SK-N-SH (cell line): ENCODE measurements around the gene CATSPER4. TPM values are rescaled to one million over a fixed set of nuclear protein-coding genes. Genes with fewer than 3 reads are reported as not detected.

Experiments used
- CTCF ChIA-PET: fragments of 300-600, 350-600 bp; formaldehyde crosslinking; extraction: SDS; loops from one replicate; lab custom pipeline; 2021; lab: Yijun Ruan, JAX
- POLR2A ChIA-PET: fragments of 350-600 bp; sonication (Branson Sonifier 250); formaldehyde crosslinking; extraction: SDS; loops from one replicate; lab custom pipeline; 2020; ENCODE audit warnings: antibody characterized with exemption, inconsistent platforms; lab: Yijun Ruan, JAX
- DNase-seq: peaks from one replicate; pipeline ENCODE4 v3.0.0; 2012
- H2AFZ ChIP-seq: fragments of 200-600 bp; sonication (generic); 2 replicates; pipeline ENCODE4 v1.8.1; 2016; ENCODE audit warnings: antibody characterized with exemption, mild to moderate bottlenecking, low read depth
- H3F3A ChIP-seq: fragments of 200-600 bp; sonication (generic); replicated peaks from 2 replicates; pipeline ENCODE3; 2016; ENCODE audit warnings: antibody characterized with exemption, mild to moderate bottlenecking; ENCODE audit not compliant: insufficient read depth
- H3K27ac ChIP-seq, 2 experiments: fragments of 200-500 bp in 1 of 2; fragments of 200-600 bp in 1 of 2; sonication (Bioruptor generic) in 1 of 2; sonication (generic), shearing (Covaris generic) in 1 of 2; 2 replicates each; pipeline versions ENCODE4 v1.5.1 to v1.6.1; 2014 to 2016; ENCODE audit warnings: low read depth in 2 of 2, inconsistent platforms in 1 of 2, low read length in 1 of 2, mild to moderate bottlenecking in 1 of 2, mixed read lengths in 1 of 2
- H3K27me3 ChIP-seq: fragments of 200-600 bp; sonication (generic), shearing (Covaris generic); 2 replicates; pipeline ENCODE4 v1.6.1; 2016; ENCODE audit warnings: mixed run types; ENCODE audit not compliant: insufficient read depth
- H3K36me3 ChIP-seq, 2 experiments: fragments of 200-500 bp in 1 of 2; fragments of 200-600 bp in 1 of 2; sonication (Bioruptor generic) in 1 of 2; sonication (generic) in 1 of 2; replicated peaks in 1 of 2; 2 replicates each; pipeline versions ENCODE3 to v1.5.1; 2014 to 2016; ENCODE audit warnings: low read length in 1 of 2, mild to moderate bottlenecking in 1 of 2; ENCODE audit not compliant: insufficient read depth in 2 of 2, control insufficient read depth in 1 of 2
- H3K4me1 ChIP-seq, 2 experiments: fragments of 200-500 bp in 1 of 2; fragments of 200-600 bp in 1 of 2; sonication (Bioruptor generic) in 1 of 2; sonication (generic), shearing (Covaris generic) in 1 of 2; 2 replicates each; pipeline versions ENCODE4 v1.5.1 to v1.6.1; 2014 to 2016; ENCODE audit warnings: low read depth in 1 of 2, low read length in 1 of 2, mixed run types in 1 of 2; ENCODE audit not compliant: insufficient read depth in 2 of 2, control insufficient read depth in 1 of 2
- H3K4me2 ChIP-seq: fragments of 200-600 bp; sonication (generic), shearing (Covaris generic); 2 replicates; pipeline ENCODE4 v1.6.1; 2017; ENCODE audit warnings: mixed run types
- H3K4me3 ChIP-seq, 2 experiments: fragments of 200-500 bp in 1 of 2; fragments of 200-600 bp in 1 of 2; sonication (Bioruptor generic) in 1 of 2; sonication (generic), shearing (Covaris generic) in 1 of 2; 2 replicates each; pipeline versions ENCODE4 v1.5.1 to v1.8.1; 2014 to 2016; ENCODE audit warnings: low read depth in 2 of 2, inconsistent platforms in 1 of 2, low read length in 1 of 2, mild to moderate bottlenecking in 1 of 2, mixed read lengths in 1 of 2, moderate library complexity in 1 of 2
- H3K79me2 ChIP-seq: fragments of 200-600 bp; sonication (generic); 2 replicates; pipeline ENCODE4 v1.8.1; 2017; ENCODE audit warnings: mild to moderate bottlenecking; ENCODE audit not compliant: insufficient read depth
- H3K9ac ChIP-seq: fragments of 200-600 bp; sonication (generic); 2 replicates; pipeline ENCODE4 v1.6.1; 2017; ENCODE audit warnings: mixed run types
- H3K9me2 ChIP-seq: fragments of 200-600 bp; sonication (generic); 2 replicates; pipeline ENCODE4 v1.6.1; 2017; ENCODE audit warnings: mixed run types
- H3K9me3 ChIP-seq: fragments of 200-600 bp; sonication (generic); 2 replicates; pipeline ENCODE4 v1.6.1; 2017; ENCODE audit warnings: mixed run types, mild to moderate bottlenecking, moderate library complexity
- H4K20me1 ChIP-seq: fragments of 200-600 bp; sonication (generic); 2 replicates; pipeline ENCODE4 v1.6.1; 2017; ENCODE audit warnings: mild to moderate bottlenecking, mixed run types; ENCODE audit not compliant: insufficient read depth
- CHD2 ChIP-seq: fragments of 150-350 bp; IDR thresholded peaks from 2 replicates; pipeline ENCODE4 v1.6.1; 2018; ENCODE audit warnings: low read length; ENCODE audit not compliant: partially characterized antibody
- CTCF ChIP-seq: fragments of 200-600 bp; sonication (generic); IDR thresholded peaks from 2 replicates; pipeline ENCODE4 v1.6.1; 2017; ENCODE audit warnings: antibody characterized with exemption, mild to moderate bottlenecking, moderate library complexity
- ELF1 ChIP-seq: IDR thresholded peaks from 2 replicates; pipeline ENCODE4 v1.4.0; 2012
- EP300 ChIP-seq, 2 experiments: IDR thresholded peaks; 2 replicates each; pipeline versions ENCODE4 v1.4.0 to v1.6.1; 2012; ENCODE audit warnings: borderline replicate concordance in 1 of 2, low read depth in 1 of 2, low read length in 1 of 2
- EZH2phosphoT487 ChIP-seq: fragments of 200-600 bp; sonication (generic); IDR thresholded peaks from 2 replicates; pipeline ENCODE4 v1.6.1; 2017; ENCODE audit warnings: low read depth, mixed run types, mild to moderate bottlenecking, antibody characterized with exemption, moderate library complexity, borderline replicate concordance
- FOSL2 ChIP-seq: IDR thresholded peaks from 2 replicates; pipeline ENCODE4 v1.4.0; 2012; ENCODE audit warnings: low read depth, mild to moderate bottlenecking, moderate library complexity, borderline replicate concordance
- FOXJ3 ChIP-seq: sonication (generic); formaldehyde crosslinking; IDR thresholded peaks from 2 replicates; pipeline ENCODE4 v1.5.1; 2020; ENCODE audit warnings: mild to moderate bottlenecking, missing genetic modification reagents
- FOXM1 ChIP-seq: IDR thresholded peaks from 2 replicates; pipeline ENCODE4 v1.4.0; 2012; ENCODE audit warnings: low read depth, mild to moderate bottlenecking
- GABPA ChIP-seq: IDR thresholded peaks from 2 replicates; pipeline ENCODE4 v1.4.0; 2012; ENCODE audit warnings: low read depth, mild to moderate bottlenecking
- GATA2 ChIP-seq: sonication (generic); formaldehyde crosslinking; IDR thresholded peaks from 2 replicates; pipeline ENCODE4 v1.5.0; 2020; ENCODE audit warnings: mild to moderate bottlenecking, missing genetic modification reagents
- IRF3 ChIP-seq: fragments of 150-350 bp; IDR thresholded peaks from 2 replicates; pipeline ENCODE4 v1.6.1; 2016; ENCODE audit warnings: mild to moderate bottlenecking, low read depth, low read length
- JUND ChIP-seq: IDR thresholded peaks from 2 replicates; pipeline ENCODE4 v1.4.0; 2012
- MAX ChIP-seq: IDR thresholded peaks from 2 replicates; pipeline ENCODE4 v1.4.0; 2012; ENCODE audit warnings: low read depth
- MEF2A ChIP-seq: IDR thresholded peaks from 2 replicates; pipeline ENCODE4 v1.4.0; 2012; ENCODE audit warnings: low read depth, borderline replicate concordance
- MXI1 ChIP-seq: IDR thresholded peaks from 2 replicates; pipeline ENCODE4 v1.6.1; 2012; ENCODE audit warnings: mild to moderate bottlenecking, low read depth, low read length, improper control_type of control experiment
- NFIC ChIP-seq: IDR thresholded peaks from 2 replicates; pipeline ENCODE4 v1.4.0; 2012; ENCODE audit warnings: borderline replicate concordance
- NRF1 ChIP-seq: IDR thresholded peaks from 2 replicates; pipeline ENCODE4 v1.6.1; 2012; ENCODE audit warnings: low read depth, mild to moderate bottlenecking, low read length
- PBX3 ChIP-seq: IDR thresholded peaks from 2 replicates; pipeline ENCODE4; 2012
- POLR2AphosphoS5 ChIP-seq: IDR thresholded peaks from 2 replicates; pipeline ENCODE4 v1.6.1; 2012; ENCODE audit warnings: low read depth, low read length
- RAD21 ChIP-seq: IDR thresholded peaks from 2 replicates; pipeline ENCODE4 v1.6.1; 2012; ENCODE audit warnings: mild to moderate bottlenecking, low read length
- RCOR1 ChIP-seq: fragments of 150-350 bp; IDR thresholded peaks from 2 replicates; pipeline ENCODE4 v1.6.1; 2017; ENCODE audit warnings: antibody characterized with exemption, low read length
- RXRA ChIP-seq: IDR thresholded peaks from 2 replicates; pipeline ENCODE4 v1.4.0; 2012; ENCODE audit warnings: low read depth, mild to moderate bottlenecking, borderline replicate concordance
- SIN3A ChIP-seq: IDR thresholded peaks from 2 replicates; pipeline ENCODE4 v1.6.1; 2012; ENCODE audit warnings: low read depth, mild to moderate bottlenecking, low read length, moderate library complexity, borderline replicate concordance
- SMC3 ChIP-seq: IDR thresholded peaks from 2 replicates; pipeline ENCODE4 v1.6.1; 2012; ENCODE audit warnings: low read depth, low read length, improper control_type of control experiment
- TEAD4 ChIP-seq: IDR thresholded peaks from 2 replicates; pipeline ENCODE4 v1.4.0; 2012; ENCODE audit warnings: mild to moderate bottlenecking, borderline replicate concordance; ENCODE audit not compliant: insufficient read depth
- USF1 ChIP-seq: IDR thresholded peaks from 2 replicates; pipeline ENCODE4 v1.4.0; 2012; ENCODE audit warnings: low read depth, borderline replicate concordance
- USF2 ChIP-seq: fragments of 150-350 bp; IDR thresholded peaks from 2 replicates; pipeline ENCODE4 v1.6.1; 2017; ENCODE audit warnings: antibody characterized with exemption, low read length, low read depth, borderline replicate concordance
- YY1 ChIP-seq: IDR thresholded peaks from 2 replicates; pipeline ENCODE4 v1.4.0; 2012; ENCODE audit warnings: low read depth, mild to moderate bottlenecking
- WGBS: methylation state at CpG from one replicate; pipeline ENCODE4 v1.1.6; 2017; ENCODE audit warnings: low lambda C conversion rate; 5-methylcytosine and 5-hydroxymethylcytosine counted together
- polyA plus RNA-seq, 3 experiments: library from polyadenylated mRNA; depleted of rRNA; stranded (reverse); fragments of >200 nt; gene quantifications; 2 replicates each; pipeline ENCODE4 v1.2.3, GENCODE V29; 2012

The CATSPER4 gene
- polyA plus RNA-seq, 1 of the 3 experiments (the other 2 are of a cell fraction): not detected

- peak within 1 kb of the TSS; percentile 92 for H3K9ac ChIP-seq
- POLR2A ChIA-PET: interaction anchor here (1.1 to 1.6 kb wide), 2 partner anchors 58 to 64 kb away, joined by 3 read pairs; partner anchors contain the start of genes CEP85 and PDIK1L
- TF ChIP-seq POLR2AphosphoS5 (peak; percentile 83), EZH2phosphoT487 (no peak), CHD2 (peak; percentile 60), SMC3 (peak; percentile 72), FOSL2 (peak; percentile 47; the same call in 1 of the 2 replicates), RXRA (no peak), GATA2 (CRISPR knock-in tag) (no peak), TEAD4 (no peak), GABPA (peak; percentile 77), EP300 (IDR thresholded peaks at IDR 0.05; ENCODE audit: borderline replicate concordance in 1 of 2, low read depth in 1 of 2, low read length in 1 of 2) (no peak), NFIC (no peak), IRF3 (no peak), USF1 (0 out of 2 replicates have a peak, but pooled peaks have one; percentile 43), MEF2A (no peak), NRF1 (no peak), RCOR1 (no peak), YY1 (no peak), FOXJ3 (CRISPR knock-in tag) (no peak), JUND (no peak; the same call in 1 of the 2 replicates), MXI1 (peak; percentile 99), FOXM1 (no peak), MAX (peak; percentile 98), SIN3A (peak; percentile 96; the same call in 1 of the 2 replicates), ELF1 (peak; percentile 82), PBX3 (no peak), USF2 (no peak), CTCF (peak; percentile 78), RAD21 (peak; percentile 47; the same call in 1 of the 2 replicates)
Measured at GRCh38 chr1:26169669-26170471, 20.5 kb upstream of the CATSPER4 start, which contains the start of gene ZNF593. ZNF593 (plus strand) TSS chr1:26169908; CDS start chr1:26169984, 76 bp downstream.

More at GRCh38 chr1:26169669-26170471, 20.5 kb upstream of the CATSPER4 start, which contains the start of gene ZNF593:
- Histone ChIP-seq H3K36me3 (peaks cover 0 to 2% of the 10 kb centered on the region in 2 experiments), H3K4me3 (peak within 1 kb of the TSS; percentile 85 to 98), H4K20me1 (no peaks in the 10 kb centered on the region), H3K4me1 (peaks cover 0 to 18% of the 10 kb centered on the region in 2 experiments; a peak in 2 of 4 replicates), H3K4me2 (peak within 1 kb of the TSS; percentile 95), H3K9me3 (no peaks in the 10 kb centered on the region), H3K9me2 (no peaks in the 10 kb centered on the region), H3K27ac (peak within 1 kb of the TSS; percentile 48 to 54; a peak in 3 of 4 replicates), H3F3A (peaks cover 12% of the 10 kb centered on the region), H2AFZ (peak within 1 kb of the TSS; percentile 86), H3K27me3 (no peaks in the 10 kb centered on the region), H3K79me2 (peaks cover 17% of the 10 kb centered on the region; the same call in 1 of the 2 replicates)
- 18% methylated on average over 10 of the region's 76 CpGs for WGBS
- DNase-seq: peak; percentile 99
- CTCF ChIA-PET: interaction anchor here (0.6 to 2.7 kb wide), 41 partner anchors 9 to 195 kb away, joined by 3 to 28 read pairs (median 4); partner anchors contain the start of genes CEP85, EXTL1 and PAFAH2
